ENCODE measurements around the gene BAHCC1. TPM values are rescaled to one million over a fixed set of nuclear protein-coding genes. Genes with fewer than 3 reads are reported as not detected.

The BAHCC1 gene
- total and polyA plus RNA-seq, 9 donors: 6.9 to 17.4 (median 14.7) TPM

- H3K4me3 ChIP-seq (ENCODE audit: low read length): peak overlapping the region; percentile 76
- H3K27me3 ChIP-seq (ENCODE audit: control insufficient read depth, insufficient read depth, low read length): no peaks in the 10 kb centered on the region
- peak; percentile 75 for DNase-seq
- peak overlapping the region; percentile 90 for H3K27ac ChIP-seq (ENCODE audit: low read length)
- peaks cover 3% of the 10 kb centered on the region for H3K36me3 ChIP-seq (ENCODE audit: control insufficient read depth, insufficient read depth, low read length)
- peaks cover 69% of the 10 kb centered on the region for H3K4me1 ChIP-seq (ENCODE audit: control insufficient read depth, insufficient read depth, low read length)
- under 1% methylated on average over 45 of the region's 60 CpGs for WGBS (ENCODE audit: insufficient coverage)
- H3K9me3 ChIP-seq (replicated peaks; ENCODE audit: control insufficient read depth, low read depth, low read length): no peaks in the 10 kb centered on the region
Measured at GRCh38 chr17:81386646-81387099, 8.6 kb upstream of the BAHCC1 start.

DNA sequence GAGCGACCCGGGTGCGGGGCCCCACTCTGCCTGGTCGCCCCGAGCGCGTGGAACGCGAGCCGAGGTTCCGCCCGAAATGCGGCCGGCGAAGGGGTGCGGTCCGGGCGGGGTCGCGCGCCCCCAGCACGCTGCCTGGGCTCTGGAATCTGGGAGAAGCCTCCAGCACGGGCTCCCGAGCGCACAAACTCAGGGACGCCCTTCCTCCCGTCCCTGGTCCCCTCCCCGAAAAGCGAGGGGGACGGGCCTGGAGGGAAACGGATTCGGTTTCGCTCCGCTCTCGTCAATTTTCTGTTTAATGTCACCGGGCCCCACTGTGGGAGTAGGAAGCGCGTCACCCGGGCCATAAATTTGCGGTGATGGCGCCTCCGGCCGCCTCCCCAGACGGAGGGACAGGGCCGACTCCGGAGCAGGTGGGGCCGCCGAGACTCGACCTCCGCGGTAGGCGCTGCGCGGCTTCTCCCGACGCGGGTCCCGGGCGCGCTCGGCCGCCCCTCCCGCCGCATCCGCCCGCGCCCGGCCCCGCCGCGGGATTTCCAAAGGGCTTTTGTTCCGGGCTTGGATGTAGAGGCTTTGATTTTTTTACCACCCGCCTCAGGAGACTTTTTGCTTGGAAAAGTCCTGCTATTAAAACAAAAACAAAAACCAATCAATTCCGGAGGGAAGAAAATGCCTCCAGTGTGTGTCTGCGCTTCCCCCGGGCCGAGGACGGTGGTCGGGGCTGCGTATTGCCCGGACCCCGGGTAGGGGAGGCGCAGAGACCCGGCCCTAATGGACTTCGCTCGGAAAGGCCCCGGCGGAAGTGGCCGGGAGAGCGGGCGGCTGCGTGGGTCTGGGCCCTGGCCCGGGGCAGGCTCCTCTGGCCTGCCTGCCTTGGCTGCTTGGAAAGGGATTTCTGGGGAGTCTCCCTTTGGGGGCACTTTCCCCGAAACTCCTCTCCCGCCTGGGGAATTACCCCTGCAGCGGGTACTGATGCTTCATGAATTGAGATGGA, 7.9 kb upstream of the BAHCC1 start:
- Histone ChIP-seq H3K27me3 (ENCODE audit: control insufficient read depth, insufficient read depth, low read length) (no peaks in the 10 kb centered on the region), H3K9me3 (replicated peaks; ENCODE audit: control insufficient read depth, low read depth, low read length) (no peaks in the 10 kb centered on the region), H3K36me3 (ENCODE audit: control insufficient read depth, insufficient read depth, low read length) (peaks cover 3% of the 10 kb centered on the region), H3K27ac (ENCODE audit: low read length) (peak overlapping the region; percentile 90), H3K4me1 (ENCODE audit: control insufficient read depth, insufficient read depth, low read length) (peaks cover 70% of the 10 kb centered on the region), H3K4me3 (ENCODE audit: low read length) (peak overlapping the region; percentile 76)
- peak; percentile 91 for DNase-seq
- WGBS (ENCODE audit: insufficient coverage): 1% methylated on average over 61 of the region's 96 CpGs

- DNase-seq: no peak
- Histone ChIP-seq H3K9me3 (replicated peaks; ENCODE audit: control insufficient read depth, low read depth, low read length) (no peaks in the 10 kb centered on the region), H3K36me3 (ENCODE audit: control insufficient read depth, insufficient read depth, low read length) (peaks cover 3% of the 10 kb centered on the region), H3K27me3 (ENCODE audit: control insufficient read depth, insufficient read depth, low read length) (no peaks in the 10 kb centered on the region), H3K4me1 (ENCODE audit: control insufficient read depth, insufficient read depth, low read length) (peaks cover 75% of the 10 kb centered on the region), H3K27ac (ENCODE audit: low read length) (peak overlapping the region; percentile 90), H3K4me3 (ENCODE audit: low read length) (no peak overlapping the region)
- WGBS (ENCODE audit: insufficient coverage): 58% methylated on average over 14 of the region's 14 CpGs
Measured at GRCh38 chr17:81388091-81388611, 7.1 kb upstream of the BAHCC1 start.

DNA sequence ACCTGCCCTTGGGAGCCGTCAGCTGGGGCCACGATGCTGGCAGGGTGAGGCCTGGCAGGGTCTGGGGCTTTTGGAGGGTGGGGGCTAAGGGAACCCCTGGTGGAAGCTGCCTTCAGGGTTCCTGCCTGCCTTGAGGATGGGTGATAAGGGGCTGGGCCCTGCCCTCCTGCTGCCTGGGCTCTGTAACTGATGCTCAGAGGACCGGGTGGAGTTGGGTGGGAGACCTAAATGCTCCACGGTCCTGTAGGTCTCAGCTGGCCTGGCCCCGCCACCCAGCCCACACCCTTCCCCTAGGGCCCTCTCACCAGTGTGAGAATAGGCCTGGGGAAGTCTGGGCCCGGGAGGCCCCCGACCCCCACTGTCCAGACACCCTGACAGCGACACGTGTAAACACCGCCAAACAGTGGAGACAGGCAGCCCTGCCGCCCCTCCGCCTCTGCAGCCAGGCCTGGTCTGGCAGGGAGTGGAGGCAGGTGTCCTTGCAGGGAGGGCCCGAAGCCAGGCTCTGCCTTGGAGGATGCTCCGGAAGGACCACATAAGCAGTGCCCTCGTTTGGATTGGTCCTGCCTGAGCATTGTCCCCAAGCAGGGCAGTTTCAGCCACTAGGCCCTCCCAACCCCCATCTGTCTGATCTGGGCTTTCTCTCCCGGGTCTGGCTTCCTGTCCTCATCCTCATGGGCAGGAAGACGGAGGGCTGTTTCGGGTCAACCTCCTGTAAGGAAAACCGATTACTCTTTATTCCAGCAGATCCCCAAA, 6.5 kb upstream of the BAHCC1 start:
- Histone ChIP-seq H3K9me3 (replicated peaks; ENCODE audit: control insufficient read depth, low read depth, low read length) (no peaks in the 10 kb centered on the region), H3K27me3 (ENCODE audit: control insufficient read depth, insufficient read depth, low read length) (no peaks in the 10 kb centered on the region), H3K4me3 (ENCODE audit: low read length) (no peak overlapping the region), H3K36me3 (ENCODE audit: control insufficient read depth, insufficient read depth, low read length) (peaks cover 3% of the 10 kb centered on the region), H3K4me1 (ENCODE audit: control insufficient read depth, insufficient read depth, low read length) (peaks cover 75% of the 10 kb centered on the region), H3K27ac (ENCODE audit: low read length) (peak overlapping the region; percentile 90)
- 14% methylated on average over 10 of the region's 19 CpGs for WGBS (ENCODE audit: insufficient coverage)
- peak; percentile 73 for DNase-seq

DNA sequence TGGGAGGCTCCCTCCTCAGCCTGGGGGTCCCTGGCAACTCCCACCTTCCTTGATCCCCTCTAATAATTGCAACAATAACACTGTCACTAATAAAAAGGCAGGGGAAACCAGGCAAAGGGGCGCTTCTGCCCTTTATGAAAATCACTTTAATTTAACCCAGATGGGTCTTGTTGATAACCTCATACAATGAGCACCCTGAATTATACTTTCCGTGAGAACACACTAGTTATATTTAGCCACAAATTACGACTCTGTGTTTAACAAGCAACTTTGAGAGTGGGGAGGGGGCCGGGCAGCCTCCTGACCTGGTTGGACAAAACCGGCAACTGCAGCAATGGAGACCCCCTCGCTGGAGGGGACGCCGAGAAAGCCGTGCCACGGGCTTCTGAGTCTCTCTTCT, 5.7 kb upstream of the BAHCC1 start:
- H3K4me1 ChIP-seq (ENCODE audit: control insufficient read depth, insufficient read depth, low read length): peaks cover 80% of the 10 kb centered on the region
- H3K27me3 ChIP-seq (ENCODE audit: control insufficient read depth, insufficient read depth, low read length): no peaks in the 10 kb centered on the region
- peak overlapping the region; percentile 90 for H3K27ac ChIP-seq (ENCODE audit: low read length)
- peaks cover 3% of the 10 kb centered on the region for H3K36me3 ChIP-seq (ENCODE audit: control insufficient read depth, insufficient read depth, low read length)
- H3K9me3 ChIP-seq (replicated peaks; ENCODE audit: control insufficient read depth, low read depth, low read length): no peaks in the 10 kb centered on the region
- WGBS (ENCODE audit: insufficient coverage): 38% methylated on average over 7 of the region's 10 CpGs
- no peak overlapping the region for H3K4me3 ChIP-seq (ENCODE audit: low read length)
- no peak for DNase-seq

GRCh38 chr17:81390029-81390872, 5.0 kb upstream of the BAHCC1 start:
- peaks cover 79% of the 10 kb centered on the region for H3K4me1 ChIP-seq (ENCODE audit: control insufficient read depth, insufficient read depth, low read length)

DNA sequence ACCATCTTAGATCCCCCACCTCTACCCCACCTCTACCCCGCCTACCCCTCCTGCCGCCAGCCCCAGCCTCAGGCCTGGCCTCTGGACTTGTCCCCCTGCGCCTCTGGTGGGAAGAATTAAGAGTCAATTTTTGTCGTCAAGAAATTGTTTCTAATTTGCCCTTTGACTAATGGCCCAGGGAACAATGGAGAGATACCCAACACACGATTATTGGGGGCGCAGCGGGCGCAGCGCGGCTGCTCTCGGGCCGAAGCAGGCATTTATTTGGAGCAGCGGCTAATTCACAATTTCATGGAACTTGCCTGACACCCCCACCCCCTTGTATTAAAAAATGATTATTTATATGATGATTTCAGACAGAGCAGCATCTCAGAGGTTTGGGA, 4.4 kb upstream of the BAHCC1 start:
- no peak overlapping the region for H3K27ac ChIP-seq (ENCODE audit: low read length)
- H3K36me3 ChIP-seq (ENCODE audit: control insufficient read depth, insufficient read depth, low read length): peaks cover 3% of the 10 kb centered on the region
- no CpG with 5 or more reads among the region's 13 CpGs for WGBS (ENCODE audit: insufficient coverage)
- H3K4me3 ChIP-seq (ENCODE audit: low read length): no peak overlapping the region
- H3K9me3 ChIP-seq (replicated peaks; ENCODE audit: control insufficient read depth, low read depth, low read length): no peaks in the 10 kb centered on the region
- no peak for DNase-seq
- H3K4me1 ChIP-seq (ENCODE audit: control insufficient read depth, insufficient read depth, low read length): peaks cover 73% of the 10 kb centered on the region
- H3K27me3 ChIP-seq (ENCODE audit: control insufficient read depth, insufficient read depth, low read length): no peaks in the 10 kb centered on the region

More at GRCh38 chr17:81390029-81390872, 5.0 kb upstream of the BAHCC1 start:
- Histone ChIP-seq H3K27ac (ENCODE audit: low read length) (peak overlapping the region; percentile 90), H3K36me3 (ENCODE audit: control insufficient read depth, insufficient read depth, low read length) (peaks cover 3% of the 10 kb centered on the region), H3K4me3 (ENCODE audit: low read length) (no peak overlapping the region), H3K27me3 (ENCODE audit: control insufficient read depth, insufficient read depth, low read length) (no peaks in the 10 kb centered on the region), H3K9me3 (replicated peaks; ENCODE audit: control insufficient read depth, low read depth, low read length) (no peaks in the 10 kb centered on the region)
- 16% methylated on average over 3 of the region's 17 CpGs for WGBS (ENCODE audit: insufficient coverage)
- DNase-seq: no peak

- DNase-seq: no peak
- Histone ChIP-seq H3K27me3 (ENCODE audit: control insufficient read depth, insufficient read depth, low read length) (no peaks in the 10 kb centered on the region), H3K4me1 (ENCODE audit: control insufficient read depth, insufficient read depth, low read length) (peaks cover 67% of the 10 kb centered on the region)
Measured at GRCh38 chr17:81391293-81391935, 3.8 kb upstream of the BAHCC1 start.

More at GRCh38 chr17:81391293-81391935, 3.8 kb upstream of the BAHCC1 start:
- Histone ChIP-seq H3K27ac (ENCODE audit: low read length) (peak overlapping the region; percentile 95), H3K9me3 (replicated peaks; ENCODE audit: control insufficient read depth, low read depth, low read length) (no peaks in the 10 kb centered on the region), H3K36me3 (ENCODE audit: control insufficient read depth, insufficient read depth, low read length) (peaks cover 3% of the 10 kb centered on the region), H3K4me3 (ENCODE audit: low read length) (no peak overlapping the region)
- 59% methylated on average over 8 of the region's 10 CpGs for WGBS (ENCODE audit: insufficient coverage)

Data from muscle of leg (tissue), 11 donors.